Spinal cord (tissue), 10 donors: Measurements from ENCODE around the gene HK3. TPM values are rescaled to one million over a fixed set of nuclear protein-coding genes. Genes with fewer than 3 reads are reported as not detected.

Experiments
- DNase-seq, 6 donors: peaks; one replicate each; pipeline versions ENCODE4 v3.0.0 to v3.0.0-alpha.2; 2013 to 2015; ENCODE audit warnings: low spot score in 6 of 6, low read depth in 4 of 6
- H3K27ac ChIP-seq: one replicate; pipeline ENCODE4 v1.5.1; 2013; ENCODE audit warnings: low read depth, low read length, control low read depth
- H3K27me3 ChIP-seq: one replicate; pipeline ENCODE4 v1.6.1; 2013; ENCODE audit warnings: low read length; ENCODE audit not compliant: control insufficient read depth, insufficient read depth
- H3K36me3 ChIP-seq: one replicate; pipeline ENCODE4 v1.6.1; 2013; ENCODE audit warnings: low read length; ENCODE audit not compliant: control insufficient read depth, insufficient read depth
- H3K4me1 ChIP-seq: one replicate; pipeline ENCODE4 v1.6.1; 2013; ENCODE audit warnings: low read length; ENCODE audit not compliant: control insufficient read depth, insufficient read depth
- H3K4me3 ChIP-seq: one replicate; pipeline ENCODE4 v1.5.1; 2013; ENCODE audit warnings: low read depth, low read length, control low read depth
- H3K9me3 ChIP-seq: one replicate; pipeline ENCODE4 v1.6.1; 2013; ENCODE audit warnings: low read length; ENCODE audit not compliant: control insufficient read depth, insufficient read depth
- WGBS: methylation state at CpG from one replicate; pipeline ENCODE4 v1.1.5; 2013; ENCODE audit warnings: missing lambda C conversion rate; ENCODE audit not compliant: insufficient coverage; 5-methylcytosine and 5-hydroxymethylcytosine counted together
- polyA plus RNA-seq, 2 donors: library from polyadenylated mRNA; unstranded; fragments of 120-200 nt; gene quantifications; one replicate each; pipeline ENCODE4 v1.2.1, GENCODE V29; 2013; ENCODE audit not compliant: insufficient read length in 2 of 2
- total RNA-seq, 2 donors: library from RNA; depleted of rRNA in 1 of 2; stranded (reverse); fragments of 120-200 nt in 1 of 2; fragments of >200 nt in 1 of 2; gene quantifications; one replicate each; pipeline versions ENCODE4 v1.2.3 to v1.2.4, GENCODE V29; 2013 to 2014
- donor health status: healthy.

Gene HK3
- total and polyA plus RNA-seq, 4 donors, result 0.66 to 4.9 (median 1.2) TPM

DNA sequence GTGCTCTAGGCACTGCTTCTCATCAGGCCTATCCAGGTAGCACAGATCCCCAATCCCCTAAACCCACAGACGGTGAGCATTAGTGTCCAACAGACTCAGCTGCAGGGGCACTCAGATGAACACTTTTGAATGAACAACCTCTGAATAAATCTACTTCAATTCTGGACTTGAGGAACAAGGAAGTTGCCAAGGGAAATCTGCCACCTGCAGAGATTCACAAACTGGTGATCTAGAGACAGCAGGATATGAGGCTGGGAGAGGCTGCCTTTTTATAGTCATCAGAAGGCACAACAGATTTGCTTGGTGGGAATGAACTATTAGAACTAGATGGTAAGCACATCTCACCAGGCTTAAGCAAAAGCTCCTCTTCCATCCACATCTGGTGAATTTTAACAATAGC lies 7.0 kb upstream of the HK3 start:
- no peaks in the 10 kb centered on the region for H3K9me3 ChIP-seq
- no peak overlapping the region for H3K27ac ChIP-seq
- H3K4me3 ChIP-seq, result no peak overlapping the region
- peak in 1 of 6 donors; percentile 36 for DNase-seq
- H3K36me3 ChIP-seq, result peaks cover 13% of the 10 kb centered on the region
- H3K4me1 ChIP-seq, result no peaks in the 10 kb centered on the region
- H3K27me3 ChIP-seq, result no peaks in the 10 kb centered on the region
- WGBS, result 60% methylated on average over 1 of the region's 1 CpG

DNA sequence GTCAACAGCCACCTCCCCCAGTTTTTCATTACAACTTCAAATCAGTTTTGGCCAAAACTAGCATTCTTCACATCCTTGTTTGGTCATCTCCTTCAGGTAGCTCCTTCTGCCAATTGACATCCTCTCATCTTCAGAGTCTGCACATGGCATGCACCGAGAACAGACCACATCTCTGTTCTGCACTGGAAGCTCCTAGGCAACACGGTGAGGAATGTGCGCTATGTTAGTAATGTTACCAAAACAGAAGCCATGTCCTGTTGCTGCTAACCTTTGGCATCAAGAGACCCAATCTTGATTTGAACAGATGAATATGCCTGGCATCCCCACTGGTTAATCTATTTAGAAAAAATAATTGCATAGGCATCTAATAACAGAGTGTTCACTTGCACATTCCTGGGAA lies 5.1 kb upstream of the HK3 start:
- Histone ChIP-seq H3K36me3 (peaks cover 18% of the 10 kb centered on the region), H3K4me1 (peaks cover 5% of the 10 kb centered on the region), H3K27ac (no peak overlapping the region), H3K27me3 (no peaks in the 10 kb centered on the region), H3K4me3 (no peak overlapping the region), H3K9me3 (no peaks in the 10 kb centered on the region)
- WGBS, result 65% methylated on average over 2 of the region's 3 CpGs
- no peak for DNase-seq

DNA sequence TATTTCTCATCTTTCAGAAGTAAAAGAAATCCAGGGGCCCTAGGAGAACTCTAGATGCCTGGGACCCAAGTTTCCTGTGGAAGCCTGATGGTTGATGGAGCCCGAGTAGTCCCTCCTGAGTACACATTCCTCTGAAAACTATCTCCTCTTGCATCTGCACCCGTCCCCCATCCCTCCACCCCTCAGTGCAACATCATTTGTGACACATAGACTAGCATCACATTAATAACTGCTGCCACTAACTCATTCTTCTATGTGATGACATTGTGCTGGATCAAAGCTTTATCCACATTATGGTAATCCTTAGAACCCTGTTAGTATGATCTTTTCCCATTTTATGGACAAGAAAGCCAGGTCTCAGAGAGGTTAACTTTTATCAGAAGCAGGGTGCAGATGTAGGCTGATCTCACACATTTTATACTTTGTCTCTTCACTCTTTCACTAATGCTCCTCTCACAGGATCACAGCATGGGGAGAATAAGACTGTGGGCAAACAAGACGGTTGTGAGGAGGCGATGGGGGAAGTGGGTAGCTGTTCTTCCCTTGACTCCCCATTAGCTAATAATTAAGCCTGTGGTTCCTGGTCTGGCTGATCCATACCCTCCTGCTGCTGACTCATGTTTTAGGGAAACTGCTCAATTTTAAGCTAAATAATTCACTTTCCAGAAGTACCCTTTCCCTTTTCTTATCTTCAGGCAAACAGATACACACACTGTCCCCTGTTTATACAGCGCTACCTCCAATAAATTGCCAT lies 3.9 kb upstream of the HK3 start:
- no peak for DNase-seq
- Histone ChIP-seq H3K27me3 (no peaks in the 10 kb centered on the region), H3K27ac (no peak overlapping the region), H3K9me3 (no peaks in the 10 kb centered on the region), H3K4me3 (no peak overlapping the region), H3K36me3 (peaks cover 14% of the 10 kb centered on the region), H3K4me1 (peaks cover 5% of the 10 kb centered on the region)
- 100% methylated on average over 2 of the region's 5 CpGs for WGBS

DNA sequence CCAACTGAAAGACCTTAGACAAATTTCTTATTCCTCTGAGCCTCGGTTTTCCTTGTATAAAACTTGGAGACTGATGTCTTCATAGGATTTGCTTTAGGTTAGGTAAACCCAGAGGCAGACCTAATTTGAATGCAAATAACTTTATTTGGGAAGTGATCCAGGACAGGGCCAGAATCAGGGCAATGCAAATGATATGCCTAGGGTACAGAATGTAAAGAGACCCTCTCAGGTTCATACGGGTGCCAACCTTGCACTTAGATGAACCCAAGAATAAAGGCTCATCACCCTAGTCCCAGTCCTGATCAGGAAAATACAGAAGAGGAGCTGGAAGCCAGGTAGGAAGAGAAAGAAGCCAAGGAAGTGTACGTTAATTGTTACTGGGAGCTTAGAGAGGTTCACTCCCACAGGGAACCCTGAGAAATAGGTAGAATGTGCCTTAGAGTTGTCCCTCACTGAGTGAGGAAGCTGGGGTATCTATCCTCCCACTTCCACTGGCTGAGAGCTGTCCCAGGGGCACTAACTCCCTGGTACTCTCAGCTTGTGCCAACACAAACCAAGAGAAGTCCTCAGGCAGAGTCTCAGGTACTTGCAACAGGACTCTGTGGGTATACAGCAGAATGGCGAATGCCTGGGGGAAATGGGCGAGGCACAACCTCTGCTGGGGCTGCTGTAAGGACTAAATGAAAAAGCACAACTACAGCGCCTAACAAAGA lies 3.1 kb upstream of the HK3 start:
- Histone ChIP-seq H3K27ac (no peak overlapping the region), H3K36me3 (peaks cover 14% of the 10 kb centered on the region), H3K9me3 (no peaks in the 10 kb centered on the region), H3K4me1 (peaks cover 5% of the 10 kb centered on the region), H3K4me3 (no peak overlapping the region), H3K27me3 (no peaks in the 10 kb centered on the region)
- no peak for DNase-seq
- 94% methylated on average over 3 of the region's 6 CpGs for WGBS

DNA sequence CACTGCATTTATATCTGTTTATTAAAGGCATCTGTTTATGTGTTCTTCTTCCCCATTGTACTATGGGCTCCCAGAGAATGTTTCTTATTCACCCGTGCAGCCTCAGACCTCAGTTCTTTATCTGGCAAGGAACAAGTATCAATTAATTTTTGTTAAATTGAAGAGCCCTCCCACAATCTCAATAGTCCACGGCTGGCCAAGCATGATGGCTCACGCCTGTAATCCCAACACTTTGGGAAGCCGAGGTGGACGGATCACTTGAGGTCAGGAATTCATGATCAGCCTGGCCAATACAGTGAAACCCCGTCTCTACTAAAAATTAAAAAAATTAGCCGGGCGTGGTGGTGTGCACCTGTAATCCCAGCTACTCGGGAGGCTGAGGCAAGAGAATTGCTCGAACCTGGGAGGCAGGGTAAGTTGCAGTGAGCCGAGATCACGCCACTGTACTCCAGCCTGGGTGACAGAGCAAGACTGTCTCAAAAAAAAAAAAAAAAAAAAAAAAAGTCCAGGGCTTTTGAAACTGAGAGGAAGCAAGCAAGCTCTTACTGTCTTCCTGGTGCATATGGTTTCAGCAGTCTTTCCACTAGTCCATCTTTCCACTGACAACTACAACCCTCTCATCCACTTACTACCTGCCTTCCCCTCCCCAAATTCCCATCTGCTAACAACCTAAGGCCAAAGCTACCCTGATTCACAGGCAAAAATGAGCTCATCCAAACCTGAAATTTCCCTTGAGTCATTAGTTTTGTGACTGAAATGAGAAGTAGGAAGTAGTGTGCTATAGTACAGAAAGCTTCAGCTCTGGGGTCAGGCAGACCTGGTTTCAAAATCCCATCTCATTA lies 2.3 kb upstream of the HK3 start:
- Histone ChIP-seq H3K27me3 (no peaks in the 10 kb centered on the region), H3K4me3 (no peak overlapping the region), H3K27ac (no peak overlapping the region), H3K4me1 (peaks cover 5% of the 10 kb centered on the region), H3K36me3 (peaks cover 10% of the 10 kb centered on the region), H3K9me3 (no peaks in the 10 kb centered on the region)
- 88% methylated on average over 9 of the region's 12 CpGs for WGBS
- DNase-seq, result no peak

DNA sequence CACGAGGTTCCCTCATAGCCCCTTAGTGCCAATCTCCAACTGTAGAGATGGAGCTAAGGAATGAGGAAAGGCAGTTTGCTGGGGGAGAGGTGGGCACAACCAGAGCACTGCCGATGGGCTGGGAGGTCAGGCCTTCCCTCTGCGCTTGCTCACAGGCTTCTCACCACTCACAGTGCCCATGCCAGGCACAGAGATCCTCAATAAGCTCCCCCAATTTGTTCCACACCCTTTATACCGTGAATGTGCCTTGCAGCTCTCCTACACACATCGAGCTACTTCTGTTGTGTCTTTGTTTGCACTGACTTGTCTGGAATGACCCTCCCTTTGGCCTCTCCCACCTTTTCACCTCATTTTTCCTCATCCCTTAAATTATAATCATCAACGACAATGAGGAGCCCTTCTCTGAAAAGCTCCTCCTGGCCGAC lies 1.6 kb upstream of the HK3 start:
- Histone ChIP-seq H3K27me3 (no peaks in the 10 kb centered on the region), H3K9me3 (no peaks in the 10 kb centered on the region), H3K36me3 (peaks cover 10% of the 10 kb centered on the region), H3K27ac (no peak overlapping the region), H3K4me3 (no peak overlapping the region), H3K4me1 (peaks cover 5% of the 10 kb centered on the region)
- DNase-seq, result no peak
- WGBS, result 66% methylated on average over 4 of the region's 7 CpGs

DNA sequence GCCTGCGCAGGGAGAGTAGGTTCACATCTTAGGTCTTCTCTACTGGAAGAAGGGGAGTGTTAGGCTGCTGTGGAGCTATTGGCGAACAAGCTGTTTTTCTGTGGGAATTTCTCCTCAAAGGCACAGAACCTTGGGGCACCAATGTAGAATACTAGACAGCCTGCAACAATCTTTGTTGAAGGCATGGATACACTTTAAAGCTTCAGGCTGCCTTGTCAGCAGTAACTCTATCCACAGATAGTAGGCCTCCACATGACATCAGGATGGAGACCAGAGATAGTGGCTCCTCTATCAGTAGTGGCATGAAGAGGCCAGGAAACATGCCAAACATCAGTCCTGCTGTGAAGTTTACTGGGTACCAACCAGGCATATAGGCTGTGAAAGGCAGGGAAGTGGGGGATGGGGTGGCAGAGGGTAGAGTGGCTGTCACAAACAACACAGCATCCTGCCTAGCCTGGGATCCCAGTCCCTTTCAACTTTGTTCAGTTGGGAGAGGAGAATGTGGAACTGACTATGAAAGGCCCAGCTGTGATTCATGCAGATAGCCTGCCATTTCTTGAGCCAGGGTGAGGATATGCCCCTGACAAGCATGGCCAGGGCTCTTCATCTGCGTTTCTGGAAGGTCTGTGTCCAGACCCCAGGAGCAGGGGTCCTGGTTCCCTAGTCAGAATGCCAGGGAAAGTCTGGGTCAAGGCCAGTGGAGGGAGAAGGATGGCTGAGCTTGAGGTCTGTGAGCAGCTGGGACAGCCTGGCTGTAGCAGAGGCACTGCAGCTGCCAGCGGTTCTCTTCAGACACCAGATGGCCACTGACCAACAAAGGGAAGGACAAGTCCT lies 1.0 kb upstream of the HK3 start:
- no peaks in the 10 kb centered on the region for H3K27me3 ChIP-seq
- H3K4me1 ChIP-seq, result peaks cover 5% of the 10 kb centered on the region
- H3K4me3 ChIP-seq, result no peak overlapping the region
- H3K9me3 ChIP-seq, result no peaks in the 10 kb centered on the region
- WGBS, result 78% methylated on average over 4 of the region's 4 CpGs
- no peak overlapping the region for H3K27ac ChIP-seq
- no peak for DNase-seq
- H3K36me3 ChIP-seq, result peaks cover 10% of the 10 kb centered on the region

DNA sequence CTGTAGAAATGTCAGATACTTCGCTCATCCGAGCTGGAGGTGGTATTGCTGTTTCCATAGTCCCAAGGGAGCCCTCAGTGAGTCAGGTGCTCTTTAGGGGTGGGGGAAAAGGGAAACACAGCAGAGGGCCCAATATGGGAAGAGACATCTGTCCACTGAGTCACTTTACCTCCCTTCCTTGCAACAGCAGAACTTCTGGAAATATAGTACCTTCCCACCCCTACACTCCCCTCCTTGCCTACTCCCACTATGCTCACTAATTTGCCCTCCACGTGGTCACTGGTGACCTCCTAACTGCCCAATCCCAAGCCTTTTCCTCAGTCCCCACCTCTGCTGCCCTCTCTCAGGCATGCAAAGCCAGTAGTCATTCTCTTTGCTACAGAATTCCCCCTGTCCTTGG lies 1.9 kb downstream of the HK3 start:
- no peak overlapping the region for H3K27ac ChIP-seq
- H3K4me3 ChIP-seq, result no peak overlapping the region
- peaks cover 4% of the 10 kb centered on the region for H3K36me3 ChIP-seq
- no peaks in the 10 kb centered on the region for H3K27me3 ChIP-seq
- 72% methylated on average over 3 of the region's 3 CpGs for WGBS
- peaks cover 5% of the 10 kb centered on the region for H3K4me1 ChIP-seq
- no peaks in the 10 kb centered on the region for H3K9me3 ChIP-seq
- DNase-seq, result no peak

DNA sequence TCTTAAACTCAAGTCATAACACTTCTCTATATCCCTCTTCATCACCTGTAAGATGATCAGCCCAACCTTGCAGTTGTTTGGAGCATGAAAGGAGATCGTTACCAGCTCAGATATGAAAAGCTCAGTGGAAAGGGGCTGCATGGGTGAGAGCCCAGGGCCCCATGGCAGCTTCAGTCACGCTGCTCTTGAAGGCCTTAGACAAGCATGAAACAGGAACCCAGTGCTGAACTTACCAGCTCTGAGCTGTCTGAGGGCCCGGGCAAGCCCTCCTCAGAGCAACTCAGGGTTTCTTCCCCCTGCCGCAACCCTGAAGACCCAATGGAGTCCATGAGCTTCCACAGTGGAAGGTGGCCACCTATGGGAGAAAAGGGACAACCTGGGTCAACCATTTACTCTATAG lies 3.3 kb downstream of the HK3 start:
- Histone ChIP-seq H3K4me1 (peaks cover 5% of the 10 kb centered on the region), H3K27ac (no peak overlapping the region), H3K36me3 (peaks cover 4% of the 10 kb centered on the region), H3K9me3 (no peaks in the 10 kb centered on the region), H3K27me3 (no peaks in the 10 kb centered on the region), H3K4me3 (no peak overlapping the region)
- no peak for DNase-seq
- 96% methylated on average over 4 of the region's 4 CpGs for WGBS
